Tibial artery (tissue), 4 donors: ENCODE measurements around the gene CCNQ.

Source experiments
- DNase-seq, 2 donors: peaks; one replicate each; pipeline ENCODE4 v3.0.0-alpha.2; 2019
- H3K27ac ChIP-seq, 2 donors: fragments of 200-600 bp; sonication (generic) in 1 of 2; 1 replicate in 1 of 2; 2 replicates in 1 of 2; pipeline ENCODE4 v1.5.1; 2018 to 2019; ENCODE audit warnings: mild to moderate bottlenecking in 1 of 2
- H3K27me3 ChIP-seq, 2 donors: fragments of 200-600 bp; sonication (generic) in 1 of 2; one replicate each; pipeline versions ENCODE4 v1.5.1 to v1.6.0; 2016 to 2019
- H3K36me3 ChIP-seq, 3 donors: fragments of 200-600 bp; sonication (generic) in 2 of 3; one replicate each; pipeline ENCODE4 v1.5.1; 2016 to 2019; ENCODE audit warnings: mild to moderate bottlenecking in 2 of 3
- H3K4me1 ChIP-seq, 4 donors: fragments of 200-600 bp; sonication (generic) in 2 of 4; 1 replicate in 3 of 4; 2 replicates in 1 of 4; pipeline ENCODE4 v1.5.1; 2016 to 2019
- H3K4me3 ChIP-seq, 2 donors: fragments of 200-600 bp; sonication (generic) in 1 of 2; 1 replicate in 1 of 2; 2 replicates in 1 of 2; pipeline ENCODE4 v1.5.1; 2018 to 2019; ENCODE audit warnings: mild to moderate bottlenecking in 2 of 2
- H3K9me3 ChIP-seq, 3 donors: fragments of 200-600 bp; sonication (generic) in 1 of 3; one replicate each; pipeline ENCODE4 v1.5.1; 2016 to 2019
- intact Hi-C: fragments of 100-400 bp; cut with DNase I; formaldehyde crosslinking; loops from one replicate; pipeline ENCODE4 v1.15.0; 2023; ENCODE audit warnings: low total_unique reads
- TF ChIP-seq, protein P1 (sequence below), 2 experiments: fragments of 200-600 bp in 1 of 2; fragments of 450-650 bp in 1 of 2; IDR thresholded peaks; one replicate each; pipeline ENCODE4 v1.5.1; 2017 to 2019; ENCODE audit warnings: antibody characterized with exemption in 2 of 2, mild to moderate bottlenecking in 1 of 2, moderate library complexity in 1 of 2

The CCNQ gene

DNA sequence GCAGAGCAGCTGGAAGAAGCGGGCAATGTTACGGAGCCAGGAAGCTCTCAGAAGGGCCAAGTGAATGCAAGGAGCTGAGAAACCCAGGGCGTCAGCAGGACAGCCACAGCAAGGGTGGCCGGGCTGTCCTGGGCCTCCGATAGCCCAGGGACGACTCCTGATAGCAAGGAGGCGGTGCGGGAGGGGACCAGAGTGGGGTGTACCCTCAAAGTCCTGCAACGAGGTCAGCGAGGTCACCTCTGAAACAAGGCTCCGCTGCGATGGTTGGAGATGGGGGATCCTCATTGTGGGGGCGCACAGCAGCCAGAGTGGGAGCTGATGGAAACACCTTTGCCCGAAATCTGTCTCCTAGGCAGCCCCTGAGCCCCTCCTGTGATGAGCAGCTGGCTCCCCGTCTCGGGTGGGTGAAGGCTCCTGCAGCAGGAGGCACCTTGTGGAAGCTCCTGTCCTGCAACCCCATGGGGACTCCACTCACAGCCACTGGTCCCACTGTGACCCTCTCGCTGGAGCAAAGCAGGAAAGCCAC is 4.3 kb upstream of the CCNQ start:
- TF ChIP-seq, protein P1, sequence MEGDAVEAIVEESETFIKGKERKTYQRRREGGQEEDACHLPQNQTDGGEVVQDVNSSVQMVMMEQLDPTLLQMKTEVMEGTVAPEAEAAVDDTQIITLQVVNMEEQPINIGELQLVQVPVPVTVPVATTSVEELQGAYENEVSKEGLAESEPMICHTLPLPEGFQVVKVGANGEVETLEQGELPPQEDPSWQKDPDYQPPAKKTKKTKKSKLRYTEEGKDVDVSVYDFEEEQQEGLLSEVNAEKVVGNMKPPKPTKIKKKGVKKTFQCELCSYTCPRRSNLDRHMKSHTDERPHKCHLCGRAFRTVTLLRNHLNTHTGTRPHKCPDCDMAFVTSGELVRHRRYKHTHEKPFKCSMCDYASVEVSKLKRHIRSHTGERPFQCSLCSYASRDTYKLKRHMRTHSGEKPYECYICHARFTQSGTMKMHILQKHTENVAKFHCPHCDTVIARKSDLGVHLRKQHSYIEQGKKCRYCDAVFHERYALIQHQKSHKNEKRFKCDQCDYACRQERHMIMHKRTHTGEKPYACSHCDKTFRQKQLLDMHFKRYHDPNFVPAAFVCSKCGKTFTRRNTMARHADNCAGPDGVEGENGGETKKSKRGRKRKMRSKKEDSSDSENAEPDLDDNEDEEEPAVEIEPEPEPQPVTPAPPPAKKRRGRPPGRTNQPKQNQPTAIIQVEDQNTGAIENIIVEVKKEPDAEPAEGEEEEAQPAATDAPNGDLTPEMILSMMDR (IDR thresholded peaks at IDR 0.05) = no peak
- Histone ChIP-seq H3K4me1 (peaks cover 0 to 14% (median 4%) of the 10 kb centered on the region in 4 donors), H3K27me3 (no peaks in the 10 kb centered on the region), H3K4me3 (no peak overlapping the region), H3K27ac (no peak overlapping the region), H3K9me3 (peaks cover 0 to 4% (median 0%) of the 10 kb centered on the region in 3 donors), H3K36me3 (no peaks in the 10 kb centered on the region)
- intact Hi-C loops = loop anchor here (10.0 kb wide), 1 partner anchor 58 kb away; no protein-coding TSS in a partner anchor
- DNase-seq = no peak

GRCh38 chrX:153602601-153603000 is 3.7 kb upstream of the CCNQ start:
- H3K27me3 ChIP-seq = no peaks in the 10 kb centered on the region
- TF ChIP-seq, protein P1 (IDR thresholded peaks at IDR 0.05) = no peak
- no peak overlapping the region for H3K4me3 ChIP-seq
- peaks cover 0 to 4% (median 0%) of the 10 kb centered on the region in 3 donors for H3K9me3 ChIP-seq
- DNase-seq = no peak
- intact Hi-C loops = loop anchor here (10.0 kb wide), 1 partner anchor 58 kb away; no protein-coding TSS in a partner anchor
- no peak overlapping the region for H3K27ac ChIP-seq
- peaks cover 0 to 20% (median 6%) of the 10 kb centered on the region in 4 donors for H3K4me1 ChIP-seq
- H3K36me3 ChIP-seq = no peaks in the 10 kb centered on the region

- intact Hi-C loops = loop anchor here (10.0 kb wide), 1 partner anchor 57 kb away; no protein-coding TSS in a partner anchor
- Histone ChIP-seq H3K27ac (no peak overlapping the region), H3K27me3 (no peaks in the 10 kb centered on the region), H3K36me3 (no peaks in the 10 kb centered on the region), H3K9me3 (peaks cover 0 to 7% (median 0%) of the 10 kb centered on the region in 3 donors), H3K4me3 (no peak overlapping the region), H3K4me1 (peaks cover 0 to 21% (median 6%) of the 10 kb centered on the region in 4 donors)
- no peak for DNase-seq
- TF ChIP-seq, protein P1 (IDR thresholded peaks at IDR 0.05) = no peak
Observed at GRCh38 chrX:153601511-153602110, 2.7 kb upstream of the CCNQ start.

- Histone ChIP-seq H3K9me3 (peaks cover 0 to 7% (median 0%) of the 10 kb centered on the region in 3 donors), H3K27me3 (no peaks in the 10 kb centered on the region), H3K4me3 (no peak overlapping the region), H3K4me1 (peaks cover 0 to 21% (median 6%) of the 10 kb centered on the region in 4 donors), H3K36me3 (peaks cover 0 to 5% (median 0%) of the 10 kb centered on the region in 3 donors), H3K27ac (no peak overlapping the region)
- TF ChIP-seq, protein P1 (IDR thresholded peaks at IDR 0.05) = no peak
- DNase-seq = no peak
- intact Hi-C loops = loop anchor here (10.0 kb wide), 1 partner anchor 56 kb away; no protein-coding TSS in a partner anchor
Observed at GRCh38 chrX:153600921-153601320, 2.0 kb upstream of the CCNQ start.

- TF ChIP-seq, protein P1 (IDR thresholded peaks at IDR 0.05) = no peak
- H3K27ac ChIP-seq = peak overlapping the region in 1 of 2 donors; percentile 73
- no peak for DNase-seq
Observed at GRCh38 chrX:153600032-153600373, 1.1 kb upstream of the CCNQ start.

More at GRCh38 chrX:153600032-153600373, 1.1 kb upstream of the CCNQ start:
- Histone ChIP-seq H3K36me3 (peaks cover 0 to 14% (median 0%) of the 10 kb centered on the region in 3 donors), H3K4me1 (peaks cover 0 to 21% (median 6%) of the 10 kb centered on the region in 4 donors), H3K9me3 (peaks cover 0 to 7% (median 0%) of the 10 kb centered on the region in 3 donors), H3K4me3 (peak overlapping the region; percentile 59 to 67), H3K27me3 (no peaks in the 10 kb centered on the region)
- intact Hi-C loops = loop anchor here (10.0 kb wide), 1 partner anchor 55 kb away; no protein-coding TSS in a partner anchor
